22Rv1 (cell line): Measurements from ENCODE around the gene GNG7.

Experiments used
- ZFX ChIP-seq: fragments of 450-650 bp; IDR thresholded peaks from 2 replicates; pipeline ENCODE4 v1.6.1; 2017; ENCODE audit warnings: antibody characterized with exemption, borderline replicate concordance
- TF ChIP-seq, protein P1 (sequence below): fragments of 450-650 bp; IDR thresholded peaks from 2 replicates; pipeline ENCODE4 v1.5.1; 2017; ENCODE audit warnings: mild to moderate bottlenecking

DNA sequence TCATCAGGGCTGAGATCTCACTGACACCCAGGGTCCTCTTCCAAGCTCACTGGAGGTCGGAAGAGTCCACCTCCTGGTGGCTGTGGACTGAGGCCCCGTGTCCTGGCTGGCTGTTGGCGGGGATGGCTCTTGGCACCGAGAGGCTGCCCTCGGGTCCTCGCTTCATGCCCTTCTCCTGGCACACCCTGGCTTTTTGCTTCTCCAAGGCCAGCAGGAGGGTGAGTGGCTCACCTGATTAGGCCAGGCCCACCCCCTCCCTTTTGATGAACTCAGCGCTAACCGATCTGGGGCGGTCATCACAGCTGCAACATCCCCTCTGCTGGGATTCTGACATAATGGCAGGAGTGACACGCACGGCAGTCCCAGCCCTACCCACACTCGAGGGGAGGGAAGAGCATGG is 32.9 kb upstream of the GNG7 start:
- TF ChIP-seq, protein P1, sequence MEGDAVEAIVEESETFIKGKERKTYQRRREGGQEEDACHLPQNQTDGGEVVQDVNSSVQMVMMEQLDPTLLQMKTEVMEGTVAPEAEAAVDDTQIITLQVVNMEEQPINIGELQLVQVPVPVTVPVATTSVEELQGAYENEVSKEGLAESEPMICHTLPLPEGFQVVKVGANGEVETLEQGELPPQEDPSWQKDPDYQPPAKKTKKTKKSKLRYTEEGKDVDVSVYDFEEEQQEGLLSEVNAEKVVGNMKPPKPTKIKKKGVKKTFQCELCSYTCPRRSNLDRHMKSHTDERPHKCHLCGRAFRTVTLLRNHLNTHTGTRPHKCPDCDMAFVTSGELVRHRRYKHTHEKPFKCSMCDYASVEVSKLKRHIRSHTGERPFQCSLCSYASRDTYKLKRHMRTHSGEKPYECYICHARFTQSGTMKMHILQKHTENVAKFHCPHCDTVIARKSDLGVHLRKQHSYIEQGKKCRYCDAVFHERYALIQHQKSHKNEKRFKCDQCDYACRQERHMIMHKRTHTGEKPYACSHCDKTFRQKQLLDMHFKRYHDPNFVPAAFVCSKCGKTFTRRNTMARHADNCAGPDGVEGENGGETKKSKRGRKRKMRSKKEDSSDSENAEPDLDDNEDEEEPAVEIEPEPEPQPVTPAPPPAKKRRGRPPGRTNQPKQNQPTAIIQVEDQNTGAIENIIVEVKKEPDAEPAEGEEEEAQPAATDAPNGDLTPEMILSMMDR = no peak
- TF ChIP-seq ZFX = no peak
